Measurements from ENCODE around the gene KLC1. TPM values are rescaled to one million over a fixed set of nuclear protein-coding genes. Genes with fewer than 3 reads are reported as not detected.

The KLC1 gene
- total RNA-seq, 1 donor from 2014 or later: 266 TPM

DNA sequence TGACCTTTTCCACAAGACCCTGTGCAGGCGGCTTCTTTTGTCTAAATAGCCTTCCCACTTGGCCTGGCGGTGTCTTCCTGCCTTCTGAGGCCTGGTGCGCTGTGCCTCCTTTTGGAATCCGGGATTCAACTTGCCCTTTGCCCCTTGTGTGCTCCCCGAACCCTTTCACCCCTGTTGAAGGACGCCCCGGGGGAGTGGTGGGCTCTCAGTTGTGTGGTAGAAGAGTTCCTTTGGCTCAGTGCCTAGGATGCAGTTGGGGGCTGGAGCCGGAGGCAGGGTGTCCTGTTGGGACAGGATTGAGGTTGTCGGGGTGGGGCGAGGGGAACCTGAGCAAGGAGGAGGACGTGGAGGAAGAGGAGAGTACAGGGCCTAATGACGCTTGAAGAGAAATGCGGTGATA, 34.5 kb downstream of the KLC1 start:
- Histone ChIP-seq H3K4me3 (ENCODE audit: low read depth, low read length) (no peak overlapping the region), H3K27me3 (ENCODE audit: control insufficient read depth, insufficient read depth, low read length) (no peaks in the 10 kb centered on the region), H3K36me3 (ENCODE audit: control insufficient read depth, insufficient read depth, low read length) (peaks cover 5% of the 10 kb centered on the region)
- no peak for DNase-seq (ENCODE audit: low read depth)
- TF ChIP-seq, protein P1, sequence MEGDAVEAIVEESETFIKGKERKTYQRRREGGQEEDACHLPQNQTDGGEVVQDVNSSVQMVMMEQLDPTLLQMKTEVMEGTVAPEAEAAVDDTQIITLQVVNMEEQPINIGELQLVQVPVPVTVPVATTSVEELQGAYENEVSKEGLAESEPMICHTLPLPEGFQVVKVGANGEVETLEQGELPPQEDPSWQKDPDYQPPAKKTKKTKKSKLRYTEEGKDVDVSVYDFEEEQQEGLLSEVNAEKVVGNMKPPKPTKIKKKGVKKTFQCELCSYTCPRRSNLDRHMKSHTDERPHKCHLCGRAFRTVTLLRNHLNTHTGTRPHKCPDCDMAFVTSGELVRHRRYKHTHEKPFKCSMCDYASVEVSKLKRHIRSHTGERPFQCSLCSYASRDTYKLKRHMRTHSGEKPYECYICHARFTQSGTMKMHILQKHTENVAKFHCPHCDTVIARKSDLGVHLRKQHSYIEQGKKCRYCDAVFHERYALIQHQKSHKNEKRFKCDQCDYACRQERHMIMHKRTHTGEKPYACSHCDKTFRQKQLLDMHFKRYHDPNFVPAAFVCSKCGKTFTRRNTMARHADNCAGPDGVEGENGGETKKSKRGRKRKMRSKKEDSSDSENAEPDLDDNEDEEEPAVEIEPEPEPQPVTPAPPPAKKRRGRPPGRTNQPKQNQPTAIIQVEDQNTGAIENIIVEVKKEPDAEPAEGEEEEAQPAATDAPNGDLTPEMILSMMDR (IDR thresholded peaks at IDR 0.05; ENCODE audit: insufficient read depth, low read length, poor library complexity, severe bottlenecking): no peak

DNA sequence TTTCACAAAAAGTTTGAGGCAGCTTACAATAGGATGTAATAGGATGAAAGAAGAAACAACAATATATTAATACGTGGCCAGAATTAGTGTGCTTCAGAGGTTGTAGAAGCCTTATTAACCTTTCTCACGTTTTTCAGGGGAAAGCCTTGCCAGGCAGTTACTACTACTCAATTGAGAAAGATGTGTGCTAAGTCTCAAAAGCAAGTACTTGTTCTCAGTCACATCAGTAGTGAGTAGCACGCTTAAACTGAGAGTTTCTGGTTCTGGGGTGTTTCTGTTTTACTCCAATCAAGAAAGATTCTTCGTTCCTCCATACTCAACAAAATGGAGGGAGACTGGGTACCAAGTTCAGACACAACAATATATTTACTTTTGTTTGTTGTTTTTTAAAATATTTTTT, 38.7 kb downstream of the KLC1 start:
- Histone ChIP-seq H3K4me3 (ENCODE audit: low read depth, low read length) (no peak overlapping the region), H3K36me3 (ENCODE audit: control insufficient read depth, insufficient read depth, low read length) (no peaks in the 10 kb centered on the region), H3K27me3 (ENCODE audit: control insufficient read depth, insufficient read depth, low read length) (no peaks in the 10 kb centered on the region)
- TF ChIP-seq, protein P1 (IDR thresholded peaks at IDR 0.05; ENCODE audit: insufficient read depth, low read length, poor library complexity, severe bottlenecking): no peak
- no peak for DNase-seq (ENCODE audit: low read depth)

DNA sequence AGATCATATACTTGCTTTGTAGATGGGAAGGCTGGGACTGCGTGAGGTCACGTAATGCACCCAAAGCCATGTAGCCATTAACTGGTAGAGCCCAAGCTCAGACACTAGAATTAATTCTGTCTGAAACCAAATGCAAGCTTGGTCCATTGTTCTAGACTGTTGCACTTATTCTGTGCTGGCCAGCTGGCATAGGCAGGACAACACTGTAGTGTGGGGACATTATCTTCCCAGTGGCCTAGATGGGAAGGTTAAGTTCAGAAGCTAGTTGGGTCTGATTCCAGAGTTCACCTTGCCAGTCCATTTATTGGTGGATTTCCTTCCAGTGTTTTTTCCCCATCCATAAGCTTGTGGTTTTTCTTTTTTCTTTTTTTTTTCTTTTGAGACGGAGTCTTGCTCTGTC, 39.1 kb downstream of the KLC1 start:
- DNase-seq (ENCODE audit: low read depth): no peak
- no peaks in the 10 kb centered on the region for H3K36me3 ChIP-seq (ENCODE audit: control insufficient read depth, insufficient read depth, low read length)
- H3K4me3 ChIP-seq (ENCODE audit: low read depth, low read length): no peak overlapping the region
- no peaks in the 10 kb centered on the region for H3K27me3 ChIP-seq (ENCODE audit: control insufficient read depth, insufficient read depth, low read length)
- TF ChIP-seq, protein P1 (IDR thresholded peaks at IDR 0.05; ENCODE audit: insufficient read depth, low read length, poor library complexity, severe bottlenecking): no peak

DNA sequence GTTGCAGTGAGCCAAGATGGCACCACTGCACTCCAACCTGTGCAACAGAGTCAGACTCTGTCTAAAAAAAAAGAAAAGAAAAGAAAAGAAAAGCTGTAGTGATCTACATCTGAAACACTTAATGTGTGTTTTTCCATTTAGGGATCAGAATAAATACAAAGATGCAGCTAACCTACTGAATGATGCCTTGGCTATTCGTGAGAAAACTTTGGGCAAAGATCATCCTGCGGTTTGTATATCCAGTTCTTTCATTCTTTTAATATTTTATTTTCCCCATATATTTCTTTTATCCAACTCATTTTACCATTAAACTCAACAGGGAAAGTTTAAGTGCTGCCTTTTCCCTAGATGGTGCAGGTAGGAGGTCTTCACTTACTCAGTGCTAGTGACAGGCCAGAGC, 40.4 kb downstream of the KLC1 start:
- H3K4me3 ChIP-seq (ENCODE audit: low read depth, low read length): no peak overlapping the region
- peaks cover 2% of the 10 kb centered on the region for H3K36me3 ChIP-seq (ENCODE audit: control insufficient read depth, insufficient read depth, low read length)
- no peak for DNase-seq (ENCODE audit: low read depth)
- H3K27me3 ChIP-seq (ENCODE audit: control insufficient read depth, insufficient read depth, low read length): no peaks in the 10 kb centered on the region
- TF ChIP-seq, protein P1 (IDR thresholded peaks at IDR 0.05; ENCODE audit: insufficient read depth, low read length, poor library complexity, severe bottlenecking): no peak

DNA sequence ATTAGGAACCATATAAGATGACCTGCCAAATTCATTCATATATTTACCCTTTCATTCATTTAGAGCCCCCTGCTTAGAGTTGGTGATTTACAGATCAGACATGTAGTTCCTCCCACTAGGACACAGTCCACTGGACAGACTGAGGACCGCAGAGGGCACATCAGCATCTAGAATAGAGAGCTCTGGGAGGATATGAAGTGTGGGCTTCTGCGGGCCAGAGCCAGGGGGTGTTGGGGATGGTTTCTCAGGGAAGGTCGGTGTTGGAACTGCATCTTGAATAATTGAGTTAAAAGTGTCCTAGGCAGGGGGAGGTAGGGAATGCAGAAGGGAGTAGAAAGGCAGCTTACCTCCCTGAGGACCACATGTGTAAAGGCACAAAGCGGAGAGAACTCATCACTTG, 42.9 kb downstream of the KLC1 start:
- H3K36me3 ChIP-seq (ENCODE audit: control insufficient read depth, insufficient read depth, low read length): peaks cover 6% of the 10 kb centered on the region
- H3K4me3 ChIP-seq (ENCODE audit: low read depth, low read length): no peak overlapping the region
- no peaks in the 10 kb centered on the region for H3K27me3 ChIP-seq (ENCODE audit: control insufficient read depth, insufficient read depth, low read length)
- TF ChIP-seq, protein P1 (IDR thresholded peaks at IDR 0.05; ENCODE audit: insufficient read depth, low read length, poor library complexity, severe bottlenecking): no peak
- DNase-seq (ENCODE audit: low read depth): no peak

DNA sequence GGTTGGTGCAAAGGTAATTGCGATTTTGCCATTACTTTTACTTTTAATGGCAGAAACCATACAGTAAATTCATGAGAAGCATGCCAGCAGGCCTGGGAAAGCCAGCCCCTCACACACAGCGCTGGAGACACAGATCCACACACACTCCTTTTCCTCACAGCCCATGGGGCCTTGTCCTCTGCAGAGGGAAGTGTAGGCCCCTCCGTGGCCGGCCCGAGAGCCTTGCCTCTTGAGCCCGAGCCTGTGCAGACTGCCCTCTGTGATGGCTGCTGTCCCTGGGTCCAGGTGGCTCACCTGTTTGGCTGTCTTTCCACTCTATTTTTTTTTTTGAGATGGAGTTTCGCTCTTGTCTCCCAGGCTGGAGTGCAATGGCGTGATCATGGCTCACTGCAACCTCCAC, 46.9 kb downstream of the KLC1 start:
- no peak overlapping the region for H3K4me3 ChIP-seq (ENCODE audit: low read depth, low read length)
- TF ChIP-seq, protein P1 (IDR thresholded peaks at IDR 0.05; ENCODE audit: insufficient read depth, low read length, poor library complexity, severe bottlenecking): no peak
- DNase-seq (ENCODE audit: low read depth): no peak
- peaks cover 6% of the 10 kb centered on the region for H3K36me3 ChIP-seq (ENCODE audit: control insufficient read depth, insufficient read depth, low read length)
- no peaks in the 10 kb centered on the region for H3K27me3 ChIP-seq (ENCODE audit: control insufficient read depth, insufficient read depth, low read length)

Data from kidney epithelial cell (primary cell).